Stimulated activated CD8-positive, alpha-beta memory T cell treated with anti-CD3 and anti-CD28 coated beads, Interleukin-2, amount 100 ng/mL, for 48 hours (primary cell): Measurements from ENCODE around the gene GIPC1.
A peak's percentile ranks its signal among the peaks of the same experiment; 100 is the strongest.
"Not testable (repeated sequence)": the region's sequence is repeated elsewhere in the genome, so short reads cannot be mapped to it uniquely, and the experiment has no call there.

ENCODE experiments used
- DNase-seq, 2 donors: peaks; one replicate each; pipeline ENCODE4 v3.0.0-alpha.2; 2020; ENCODE audit warnings: low read depth in 2 of 2

Gene GIPC1

GRCh38 chr19:14496029-14496833, at the start of gene GIPC1:
GIPC1 (minus strand) TSS chr19:14496127; CDS start chr19:14482976, 13,151 bp downstream.
- DNase-seq = peak; percentile 69 to 75

DNA sequence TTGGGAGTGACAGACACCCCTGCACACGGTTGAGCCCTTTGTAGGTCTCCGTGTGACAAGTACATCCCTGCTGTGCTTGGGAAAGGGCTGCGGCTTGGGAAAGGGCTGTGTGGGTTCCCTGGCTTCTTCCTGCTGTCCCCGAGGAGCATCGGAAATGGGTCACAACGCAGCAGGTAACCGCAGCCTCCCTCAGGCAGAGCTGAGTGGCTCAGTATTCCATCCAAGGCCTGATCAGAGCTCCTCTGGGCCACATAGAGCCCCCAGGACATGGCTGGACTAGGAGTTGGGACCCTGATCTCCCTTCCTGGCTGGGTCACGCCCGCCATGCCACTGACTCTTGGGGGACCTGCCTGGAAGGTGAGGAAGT, 49.8 kb upstream of the GIPC1 start:
- DNase-seq = no peak

- no peak for DNase-seq
These were observed 49.2 kb upstream of the GIPC1 start for GRCh38 chr19:14544977-14545715.

GRCh38 chr19:14544047-14544446, 48.1 kb upstream of the GIPC1 start:
- DNase-seq = no peak

DNA sequence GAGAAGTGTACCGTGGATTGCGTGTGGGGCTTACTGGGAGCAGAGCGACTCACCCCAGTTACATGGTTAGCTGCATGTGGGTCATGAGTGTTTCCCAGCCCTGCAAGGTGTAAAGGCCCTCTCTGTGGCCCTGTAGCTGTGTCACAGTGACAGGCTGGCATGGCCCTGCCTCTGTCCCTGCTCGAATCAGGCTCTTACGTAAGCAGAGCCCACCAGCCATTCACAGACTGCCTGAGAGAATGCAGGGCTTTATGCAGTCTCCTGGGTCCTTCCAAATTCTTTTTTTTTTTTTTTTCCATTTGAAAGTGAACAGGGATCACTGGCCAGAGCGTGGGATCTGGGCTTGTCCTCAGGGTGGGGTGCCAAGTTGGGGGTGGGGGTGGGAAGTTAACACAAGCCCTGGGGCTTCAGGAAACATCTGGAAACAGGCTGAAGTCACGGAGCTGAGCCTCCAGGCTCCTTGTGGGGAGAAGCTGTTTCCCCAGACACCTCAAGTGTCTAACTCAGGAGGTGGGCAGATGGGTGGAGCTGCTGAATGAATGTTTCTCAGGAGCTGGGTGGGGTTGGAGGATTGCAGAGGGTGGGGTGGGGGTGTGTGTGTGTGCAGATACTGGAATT, 46.9 kb upstream of the GIPC1 start:
- no peak for DNase-seq

GRCh38 chr19:14541979-14542378, 46.1 kb upstream of the GIPC1 start:
- DNase-seq = not testable (repeated sequence)

DNA sequence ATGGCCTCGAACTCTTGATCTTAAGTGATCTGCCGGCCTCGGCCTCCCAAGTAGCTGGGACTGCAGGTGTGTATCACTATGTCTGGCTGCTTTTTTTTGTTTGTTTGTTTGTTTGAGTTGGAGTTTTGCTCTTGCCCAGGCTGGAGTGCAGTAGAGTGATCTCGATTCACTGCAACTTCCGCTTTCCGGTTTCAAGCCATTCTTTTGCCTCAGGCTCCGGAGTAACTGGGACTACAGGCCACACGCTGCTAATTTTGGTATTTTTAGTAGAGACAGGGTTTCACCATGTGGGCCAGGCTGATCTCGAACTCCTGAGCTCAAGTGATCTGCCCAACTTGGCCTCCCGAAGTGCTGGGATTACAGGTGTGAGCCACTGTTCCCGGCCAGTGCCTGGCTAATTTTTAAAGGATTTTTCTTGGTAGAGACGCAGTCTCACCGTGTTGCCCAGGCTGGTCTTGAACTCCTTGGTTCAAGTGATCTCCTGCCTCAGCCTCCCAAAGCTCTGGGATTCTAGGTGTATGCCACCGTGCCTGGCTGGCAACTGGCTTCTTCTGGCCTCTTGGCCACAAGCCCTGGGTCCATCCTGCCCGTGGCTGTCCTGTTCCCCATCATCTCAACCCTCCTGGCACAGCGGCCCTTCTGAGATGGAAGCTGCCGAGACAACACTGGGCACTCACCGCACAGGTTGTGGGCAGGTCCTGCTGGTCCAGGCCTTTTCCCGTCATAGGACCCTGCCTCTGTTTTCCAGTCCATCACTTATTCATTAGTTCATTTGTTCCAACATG, 45.0 kb upstream of the GIPC1 start:
- DNase-seq = no peak

GRCh38 chr19:14536926-14537692, 41.2 kb upstream of the GIPC1 start:
- DNase-seq = peak; percentile 27 to 40

GRCh38 chr19:14533450-14533849, 37.5 kb upstream of the GIPC1 start:
- no peak for DNase-seq

- no peak for DNase-seq
These were observed 34.6 kb upstream of the GIPC1 start for GRCh38 chr19:14530506-14530905.

DNA sequence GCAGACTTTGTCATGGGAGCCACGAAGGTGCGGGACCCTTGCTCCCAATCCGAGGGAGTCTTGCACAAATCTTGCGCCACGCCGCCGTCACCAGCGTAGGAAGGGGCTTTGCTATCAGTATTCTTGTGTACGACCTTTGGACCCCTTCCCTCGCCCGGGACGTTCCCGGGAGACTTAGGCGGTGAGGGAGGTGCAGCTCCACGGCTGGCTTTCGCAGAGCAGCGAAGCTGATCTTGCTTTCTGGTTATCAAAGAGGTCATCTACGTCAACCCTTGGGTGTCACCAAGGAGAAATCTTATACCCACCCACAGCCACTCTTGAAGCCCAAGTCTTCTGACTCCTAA, 34.0 kb upstream of the GIPC1 start:
- no peak for DNase-seq

DNA sequence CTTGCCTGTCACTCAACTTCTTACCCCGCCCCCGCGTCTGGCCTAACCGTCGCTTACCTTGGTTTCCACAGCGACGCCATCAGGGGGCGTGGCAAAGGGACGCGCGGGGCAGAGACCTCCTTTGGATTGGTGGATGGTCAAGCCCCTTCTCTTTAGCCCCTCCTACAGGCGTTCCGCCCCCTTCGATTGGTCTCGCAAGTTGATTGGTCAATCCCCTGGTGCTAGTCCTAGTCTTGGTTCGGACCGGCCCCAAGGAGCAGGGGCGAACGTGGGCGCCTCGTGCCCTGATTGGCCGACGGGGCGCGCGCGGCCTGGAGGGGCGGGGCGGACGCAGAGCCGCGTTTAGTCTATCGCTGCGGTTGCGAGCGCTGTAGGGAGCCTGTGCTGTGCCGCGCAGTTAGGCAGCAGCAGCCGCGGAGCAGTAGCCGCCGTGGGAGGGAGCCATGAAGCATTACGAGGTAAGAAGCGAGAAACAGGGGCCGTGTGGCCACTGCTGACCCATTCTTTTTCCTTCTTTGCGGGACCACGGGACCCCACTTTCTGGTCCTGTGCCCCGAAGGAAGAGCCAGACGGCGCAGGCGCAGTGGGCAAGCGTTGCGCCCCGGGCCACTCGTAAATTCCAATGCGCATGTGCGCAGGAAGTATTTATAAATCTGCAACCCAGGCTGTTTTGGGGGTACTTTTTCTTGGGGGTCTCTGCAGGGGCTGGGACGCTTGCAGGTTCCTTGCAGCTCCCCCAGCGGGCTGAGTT, 33.5 kb upstream of the GIPC1 start, which contains the start of gene TECR:
TECR (plus strand) TSS at position 341 of the 751 bp plus-strand sequence; CDS start at position 444, 103 bp downstream.
- DNase-seq = peak; percentile 100

- DNase-seq = no peak
These were observed 32.7 kb upstream of the GIPC1 start for GRCh38 chr19:14528419-14529253.

- no peak for DNase-seq
These were observed 30.5 kb upstream of the GIPC1 start for GRCh38 chr19:14526423-14526822.

- DNase-seq = no peak
These were observed 29.8 kb upstream of the GIPC1 start for GRCh38 chr19:14525729-14526128.

- DNase-seq = no peak
These were observed 24.6 kb upstream of the GIPC1 start for GRCh38 chr19:14520543-14520942.

DNA sequence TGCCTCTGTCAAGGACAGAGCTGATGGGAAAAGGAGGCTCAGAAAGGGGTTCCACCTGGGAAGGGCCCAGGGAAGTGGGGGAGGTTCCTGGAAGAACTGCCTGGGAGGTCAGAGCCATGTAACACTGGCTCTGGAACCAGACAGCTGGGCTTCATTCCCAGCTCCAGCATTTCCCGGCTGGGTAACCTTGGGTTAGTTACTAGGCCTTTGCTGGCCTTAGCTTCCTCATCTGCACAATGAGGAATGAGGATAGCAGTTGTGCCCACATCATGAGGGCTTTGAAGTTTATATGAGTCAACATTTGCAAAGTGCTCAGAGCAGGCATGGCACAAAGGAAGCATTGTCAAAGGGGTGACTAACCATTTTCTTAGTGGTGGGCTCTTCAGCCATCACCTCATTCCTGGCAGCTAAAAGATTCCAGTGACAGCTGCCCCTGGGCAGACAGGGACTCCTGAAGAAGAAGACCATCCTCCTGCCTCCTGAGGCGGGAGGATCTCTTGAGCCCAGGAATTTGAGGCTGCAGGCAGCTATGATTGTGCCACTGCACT, 24.0 kb upstream of the GIPC1 start:
- DNase-seq = no peak

DNA sequence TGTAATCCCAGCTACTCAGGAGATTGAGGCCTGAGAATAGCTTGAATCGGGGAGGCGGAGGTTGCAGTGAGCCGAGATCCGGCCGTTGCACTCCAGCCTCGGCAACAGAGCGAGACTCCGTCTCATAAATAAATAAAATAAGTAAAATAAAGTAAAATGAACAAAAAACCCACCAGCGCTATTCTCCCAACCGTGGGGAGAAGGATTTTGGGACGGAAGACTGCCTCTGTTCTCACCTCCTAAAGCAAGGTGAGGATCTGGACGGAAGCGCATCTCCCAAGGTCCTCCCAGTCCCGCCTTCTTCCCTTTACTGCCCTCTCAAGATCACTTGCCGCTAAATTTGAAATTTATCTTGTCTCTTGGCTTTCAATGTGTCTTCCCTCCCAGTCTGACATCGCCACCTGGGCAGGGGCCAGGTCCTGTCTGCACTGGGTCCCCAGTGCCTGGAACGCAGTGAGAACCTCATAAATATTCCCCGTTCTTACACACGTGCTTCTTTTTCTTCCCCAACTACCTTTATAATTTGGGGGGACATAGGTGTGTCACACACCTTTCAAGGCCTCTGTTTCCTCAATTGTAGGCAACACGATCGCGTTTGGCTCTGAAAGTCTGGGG, 23.4 kb upstream of the GIPC1 start:
- no peak for DNase-seq
